Upper lobe of right lung (tissue), 1 donor: Measurements from ENCODE around the gene TTPAL. TPM values are rescaled to one million over a fixed set of nuclear protein-coding genes. Genes with fewer than 3 reads are reported as not detected.

ENCODE experiments used
- ATAC-seq: fragments of 200-7000 bp; cut with Tn5 transposase; one replicate; pipeline ENCODE4 v1.9.1; 2020; ENCODE audit warnings: mild to moderate bottlenecking, moderate library complexity
- DNase-seq: peaks from one replicate; pipeline ENCODE4 v3.0.0-alpha.2; 2020
- H3K27ac ChIP-seq: fragments of 200-600 bp; one replicate; pipeline ENCODE4 v1.8.0; 2022
- H3K27me3 ChIP-seq: fragments of 200-600 bp; one replicate; pipeline ENCODE4 v1.8.0; 2022; ENCODE audit warnings: mild to moderate bottlenecking
- H3K36me3 ChIP-seq: fragments of 200-600 bp; one replicate; pipeline ENCODE4 v1.8.0; 2022
- H3K4me1 ChIP-seq: fragments of 200-600 bp; one replicate; pipeline ENCODE4 v1.8.0; 2022
- H3K4me3 ChIP-seq: fragments of 200-600 bp; one replicate; pipeline ENCODE4 v1.8.0; 2022; ENCODE audit warnings: mild to moderate bottlenecking
- H3K9me3 ChIP-seq: fragments of 200-600 bp; one replicate; pipeline ENCODE4 v1.8.0; 2022
- CTCF ChIP-seq: fragments of 200-600 bp; IDR thresholded peaks from one replicate; pipeline ENCODE4 v1.8.0; 2022; ENCODE audit warnings: antibody characterized with exemption
- intact Hi-C: fragments of 100-400 bp; cut with DNase I; formaldehyde crosslinking; loops from one replicate; pipeline ENCODE4 v1.11.0; 2022
- total RNA-seq: library from RNA; stranded (reverse); fragmentation: NEBNext Ultra II Directional; extraction: Animal tissue kit (Norgen Biotek cat#: 25700); gene quantifications from one replicate; pipeline ENCODE4 v1.2.1, GENCODE V29; 2021
- donor health status: DM: no; HTN: yes; CAD: no; lungs with severe emphysema.

TTPAL gene
- total RNA-seq, 1 donor from 2014 or later: 8.0 TPM

GRCh38 chr20:44437497-44437896, 38.2 kb upstream of the TTPAL start:
- H3K36me3 ChIP-seq: no peaks in the 10 kb centered on the region
- H3K27ac ChIP-seq: no peak overlapping the region
- intact Hi-C loops: no loop called here
- no peak overlapping the region for H3K4me3 ChIP-seq
- no peaks in the 10 kb centered on the region for H3K9me3 ChIP-seq
- H3K4me1 ChIP-seq: no peaks in the 10 kb centered on the region
- DNase-seq (no peak), ATAC-seq (no peak)
- no peak for TF ChIP-seq CTCF
- H3K27me3 ChIP-seq: no peaks in the 10 kb centered on the region

DNA sequence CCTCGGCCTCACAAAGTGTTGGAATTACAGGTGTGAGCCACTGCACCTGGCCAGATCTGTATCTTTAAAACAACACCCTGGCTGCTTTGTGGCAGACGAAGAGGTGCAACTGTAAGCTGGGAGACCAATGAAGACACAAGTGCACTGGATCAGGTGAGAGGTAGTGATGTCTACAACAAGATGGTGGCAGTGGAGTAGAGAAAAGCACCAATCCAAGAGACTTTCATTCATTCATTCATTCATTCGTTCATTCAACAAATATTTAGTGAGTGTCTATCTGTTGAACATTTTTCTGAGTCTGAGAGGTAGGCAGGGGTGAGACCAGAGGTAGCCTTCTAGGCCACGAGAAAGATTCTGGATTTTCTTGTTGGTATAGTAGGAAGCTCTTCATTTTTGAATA, 36.9 kb upstream of the TTPAL start:
- intact Hi-C loops: no loop called here
- no peak for ATAC-seq

DNA sequence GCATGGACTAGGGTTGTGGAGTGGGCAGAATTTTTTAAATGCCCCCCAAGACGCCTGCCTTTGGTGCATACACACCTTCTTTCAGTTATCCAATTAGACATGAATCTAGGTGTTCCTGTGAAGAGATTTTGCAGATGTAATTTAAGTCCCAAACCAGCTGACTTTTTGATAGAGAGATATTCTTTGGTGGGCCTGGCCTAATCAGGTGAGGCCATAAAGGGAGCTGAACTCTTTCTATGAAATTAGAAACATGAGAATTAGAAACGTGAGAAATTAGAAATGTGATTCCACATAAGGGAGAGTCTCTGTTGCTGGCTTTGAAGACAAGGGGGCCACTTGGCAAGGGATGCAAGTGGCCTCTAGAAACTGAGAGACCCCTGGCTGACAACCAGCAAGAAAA, 36.4 kb upstream of the TTPAL start:
- ATAC-seq (no peak), DNase-seq (no peak)
- TF ChIP-seq CTCF: no peak
- intact Hi-C loops: no loop called here
- H3K4me3 ChIP-seq: no peak overlapping the region
- H3K9me3 ChIP-seq: no peaks in the 10 kb centered on the region
- H3K27me3 ChIP-seq: no peaks in the 10 kb centered on the region
- no peaks in the 10 kb centered on the region for H3K36me3 ChIP-seq
- H3K27ac ChIP-seq: no peak overlapping the region
- no peaks in the 10 kb centered on the region for H3K4me1 ChIP-seq

More for the DNA sequence above, 36.9 kb upstream of the TTPAL start:
- Histone ChIP-seq H3K4me3 (no peak overlapping the region), H3K4me1 (no peaks in the 10 kb centered on the region), H3K27me3 (no peaks in the 10 kb centered on the region), H3K9me3 (no peaks in the 10 kb centered on the region), H3K36me3 (no peaks in the 10 kb centered on the region), H3K27ac (no peak overlapping the region)
- TF ChIP-seq CTCF: no peak
- DNase-seq: no peak

DNA sequence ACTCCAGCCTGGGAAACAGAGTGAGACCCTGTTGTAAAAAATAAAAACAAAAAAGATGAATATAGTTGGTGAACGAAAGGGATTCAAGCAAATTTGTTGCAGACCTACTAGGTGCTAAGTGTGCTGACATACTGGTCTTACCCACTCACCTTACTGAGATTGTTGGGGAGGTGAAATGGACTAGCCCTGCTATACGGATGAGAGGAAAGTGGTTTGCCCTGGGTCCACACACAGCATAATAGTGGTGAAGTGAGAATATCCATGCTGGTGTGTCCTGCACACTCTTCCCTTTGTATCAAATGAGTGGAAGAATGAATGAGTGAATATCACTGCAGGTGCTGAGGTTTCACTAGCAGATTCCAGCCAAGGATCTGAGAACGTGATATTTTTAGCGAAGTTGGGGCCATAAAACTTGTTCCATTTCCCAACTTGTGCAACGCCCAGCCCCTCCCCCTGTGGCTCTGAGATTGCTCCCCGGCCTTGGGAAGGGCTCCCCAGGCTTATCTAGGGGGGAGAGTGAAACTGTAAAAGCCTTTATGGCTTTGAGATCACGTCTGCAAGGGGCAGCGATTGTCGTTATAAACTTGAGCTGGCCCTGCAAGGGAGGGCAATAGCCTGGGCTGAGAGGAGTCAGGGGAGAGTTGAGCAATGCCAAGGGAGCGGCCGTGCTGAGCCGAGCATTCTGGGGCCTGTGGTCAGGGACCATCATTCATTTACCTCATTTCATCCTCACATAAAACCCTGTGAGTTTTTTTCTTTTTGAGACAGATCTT, 33.2 kb upstream of the TTPAL start:
- no peaks in the 10 kb centered on the region for H3K36me3 ChIP-seq
- no peaks in the 10 kb centered on the region for H3K27me3 ChIP-seq
- ATAC-seq (peak; percentile 47), DNase-seq (no peak)
- H3K4me1 ChIP-seq: no peaks in the 10 kb centered on the region
- no peak for TF ChIP-seq CTCF
- no peaks in the 10 kb centered on the region for H3K9me3 ChIP-seq
- no peak overlapping the region for H3K27ac ChIP-seq
- H3K4me3 ChIP-seq: no peak overlapping the region
- intact Hi-C loops: no loop called here

DNA sequence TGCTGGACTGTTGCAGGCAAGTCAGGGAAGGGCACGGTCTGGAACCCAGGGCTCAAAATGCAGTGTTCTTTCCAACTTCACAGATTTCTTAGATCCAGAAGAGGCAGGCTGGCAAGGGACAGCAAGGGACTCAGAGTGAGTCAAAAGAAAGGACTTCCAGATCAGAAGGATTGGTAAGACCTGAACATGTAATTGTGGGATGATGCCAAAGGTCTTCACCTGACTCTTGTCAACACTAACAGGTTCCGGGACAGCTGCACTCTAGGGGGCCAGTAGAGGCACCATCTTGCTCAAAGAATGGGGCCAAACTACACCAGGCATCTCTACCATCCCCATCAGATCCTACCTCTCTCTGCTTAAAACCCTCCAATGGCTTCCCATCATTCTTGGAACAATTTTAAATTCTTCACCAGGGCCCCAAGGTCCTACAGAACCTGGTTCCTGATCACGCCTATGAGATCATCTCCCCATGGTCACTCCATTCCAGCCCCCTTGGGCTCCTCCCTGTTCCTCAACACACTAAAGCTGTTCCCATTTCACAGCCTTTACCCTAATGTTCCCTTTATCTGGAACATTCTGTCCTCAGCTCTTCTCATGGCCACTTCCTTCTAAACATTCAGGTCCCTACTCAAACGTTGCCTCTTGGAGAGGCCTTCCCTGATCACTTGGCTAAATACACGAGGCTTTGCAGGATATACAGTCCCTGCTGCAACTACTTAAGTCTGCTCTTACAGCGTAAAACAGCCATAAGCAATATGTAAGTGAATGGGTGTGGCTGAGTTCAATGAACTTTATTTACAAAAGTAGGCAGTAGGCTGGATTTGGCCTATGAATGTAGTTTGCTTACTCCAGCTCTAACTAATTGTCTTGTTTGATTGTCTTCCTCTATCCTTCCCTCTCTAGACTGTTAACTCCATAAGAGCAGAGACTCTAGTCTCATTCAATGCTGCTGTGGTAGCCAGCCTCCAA, 29.6 kb upstream of the TTPAL start:
- no peak for TF ChIP-seq CTCF
- H3K27ac ChIP-seq: no peak overlapping the region
- H3K9me3 ChIP-seq: no peaks in the 10 kb centered on the region
- no peak overlapping the region for H3K4me3 ChIP-seq
- no peaks in the 10 kb centered on the region for H3K27me3 ChIP-seq
- H3K4me1 ChIP-seq: no peaks in the 10 kb centered on the region
- DNase-seq (no peak), ATAC-seq (peak; percentile 40)
- intact Hi-C loops: no loop called here
- no peaks in the 10 kb centered on the region for H3K36me3 ChIP-seq
